Sigmoid colon (tissue), 4 donors: ENCODE data around the gene RASIP1.

Source experiments
- CTCF ChIP-seq, 4 experiments: fragments of 450-650 bp in 3 of 4; fragments of 200-600 bp in 1 of 4; IDR thresholded peaks; one replicate each; pipeline ENCODE4 v1.5.1; 2016 to 2019; ENCODE audit warnings: antibody characterized with exemption in 4 of 4, mild to moderate bottlenecking in 3 of 4, moderate library complexity in 2 of 4
- EP300 ChIP-seq, 4 donors: sonication (generic); formaldehyde crosslinking; IDR thresholded peaks; one replicate each; pipeline ENCODE4 v1.6.1; 2017; ENCODE audit warnings: antibody characterized with exemption in 4 of 4
- POLR2A ChIP-seq, 2 donors: fragments of 450-650 bp; IDR thresholded peaks; one replicate each; pipeline ENCODE4 v1.6.1; 2016; ENCODE audit warnings: antibody characterized with exemption in 2 of 2, mild to moderate bottlenecking in 2 of 2, moderate library complexity in 2 of 2
- POLR2AphosphoS5 ChIP-seq, 4 donors: sonication (generic); formaldehyde crosslinking; IDR thresholded peaks; one replicate each; pipeline ENCODE4 v1.6.1; 2017; ENCODE audit warnings: antibody characterized with exemption in 4 of 4

DNA sequence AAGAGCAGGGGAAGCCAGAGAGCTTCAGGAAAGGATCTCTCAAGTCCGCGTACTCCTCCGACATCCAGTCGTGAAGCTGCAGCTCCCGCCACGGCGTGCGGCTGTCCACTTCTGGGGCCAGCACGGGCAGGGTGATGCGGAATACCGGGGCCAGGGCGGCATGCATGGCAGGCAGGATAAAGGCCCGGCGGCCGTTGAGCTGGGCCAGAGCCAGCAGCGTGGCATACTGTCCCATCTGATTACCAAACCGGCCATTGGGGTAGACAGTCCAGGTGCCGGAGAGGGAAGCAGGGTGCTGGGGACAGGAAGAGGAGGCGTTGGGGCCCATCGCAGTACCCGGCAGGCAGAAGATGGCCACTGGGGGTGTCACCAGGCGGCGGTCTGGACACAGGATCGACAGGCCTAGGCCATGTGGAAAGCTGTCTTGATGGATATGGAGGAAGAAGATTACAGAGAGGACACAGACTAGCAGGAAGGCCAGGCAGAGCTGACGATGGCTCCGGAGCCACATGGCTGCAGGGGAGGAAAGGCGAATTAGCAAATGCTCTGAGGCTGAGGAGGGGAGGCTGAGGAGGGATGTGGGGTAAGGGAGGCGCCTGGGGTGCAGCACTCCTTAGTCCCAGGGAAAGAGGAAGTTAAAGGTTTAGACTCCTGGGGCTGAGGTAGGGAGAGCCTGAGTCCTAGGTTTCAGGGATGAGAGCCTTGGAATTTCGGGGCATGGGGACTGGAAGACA is 10.5 kb upstream of the RASIP1 start:
- TF ChIP-seq POLR2A (IDR thresholded peaks at IDR 0.05) (no peak), CTCF (IDR thresholded peaks at IDR 0.05) (no peak), POLR2AphosphoS5 (IDR thresholded peaks at IDR 0.05) (no peak), EP300 (IDR thresholded peaks at IDR 0.05) (no peak)
